Stimulated activated CD8-positive, alpha-beta memory T cell treated with anti-CD3 and anti-CD28 coated beads, Interleukin-12 subunit alpha, Interleukin-12 subunit beta, amount 100 ng/mL, for 1 hour (primary cell): ENCODE data around the gene PTPN18.

Experiments used
- DNase-seq: peaks from one replicate; pipeline ENCODE4 v3.0.0-alpha.2; 2020; ENCODE audit warnings: low read depth

PTPN18 gene

DNA sequence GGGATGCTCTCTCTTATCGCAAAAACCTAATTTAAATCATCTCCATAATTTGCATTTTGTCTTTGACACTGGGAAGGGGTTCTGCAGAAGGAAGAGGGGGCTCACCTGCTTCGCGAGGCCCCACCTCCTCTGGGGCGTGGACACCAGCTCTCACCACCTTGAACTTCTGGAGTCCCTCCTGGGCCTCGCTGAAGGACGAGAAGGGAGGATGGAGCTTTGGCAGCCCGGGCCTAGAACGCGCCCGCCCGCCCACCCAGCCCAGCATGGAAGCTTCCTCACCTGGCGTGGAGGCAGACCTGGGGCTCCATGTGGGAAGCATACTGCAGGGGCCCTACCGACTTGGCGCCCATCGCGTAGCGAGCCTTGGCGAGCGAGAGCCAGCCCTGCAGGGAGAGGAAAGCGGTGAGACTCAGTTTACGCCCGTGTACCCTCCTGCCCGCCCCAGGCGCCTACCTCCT is 14.3 kb upstream of the PTPN18 start:
- DNase-seq: no peak

DNA sequence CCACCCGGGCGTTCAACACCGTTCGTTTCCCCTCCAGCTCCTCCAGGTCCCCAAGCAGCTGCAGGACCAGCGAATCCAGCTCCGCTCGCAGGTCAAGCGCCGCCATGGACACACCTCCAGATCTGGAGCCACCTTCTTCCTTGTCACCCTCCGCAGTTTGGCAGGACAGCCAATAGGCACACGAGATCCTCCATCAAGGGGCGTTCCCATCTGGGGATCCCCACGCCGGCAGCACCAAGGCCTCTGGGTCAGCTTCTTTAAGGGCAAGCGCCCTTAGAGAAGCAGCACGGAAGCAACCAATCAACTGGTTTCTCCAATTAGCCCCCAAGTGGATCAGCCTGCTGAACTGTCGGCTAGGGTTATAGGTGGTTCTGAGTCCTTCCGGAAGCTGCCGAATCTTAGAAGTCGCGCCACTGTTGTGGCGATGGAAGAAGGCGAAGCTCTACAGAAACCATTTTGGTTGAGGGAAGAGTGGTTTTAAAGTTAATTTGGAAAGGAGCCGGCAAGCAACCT is 13.8 kb upstream of the PTPN18 start:
- DNase-seq: peak; percentile 67

DNA sequence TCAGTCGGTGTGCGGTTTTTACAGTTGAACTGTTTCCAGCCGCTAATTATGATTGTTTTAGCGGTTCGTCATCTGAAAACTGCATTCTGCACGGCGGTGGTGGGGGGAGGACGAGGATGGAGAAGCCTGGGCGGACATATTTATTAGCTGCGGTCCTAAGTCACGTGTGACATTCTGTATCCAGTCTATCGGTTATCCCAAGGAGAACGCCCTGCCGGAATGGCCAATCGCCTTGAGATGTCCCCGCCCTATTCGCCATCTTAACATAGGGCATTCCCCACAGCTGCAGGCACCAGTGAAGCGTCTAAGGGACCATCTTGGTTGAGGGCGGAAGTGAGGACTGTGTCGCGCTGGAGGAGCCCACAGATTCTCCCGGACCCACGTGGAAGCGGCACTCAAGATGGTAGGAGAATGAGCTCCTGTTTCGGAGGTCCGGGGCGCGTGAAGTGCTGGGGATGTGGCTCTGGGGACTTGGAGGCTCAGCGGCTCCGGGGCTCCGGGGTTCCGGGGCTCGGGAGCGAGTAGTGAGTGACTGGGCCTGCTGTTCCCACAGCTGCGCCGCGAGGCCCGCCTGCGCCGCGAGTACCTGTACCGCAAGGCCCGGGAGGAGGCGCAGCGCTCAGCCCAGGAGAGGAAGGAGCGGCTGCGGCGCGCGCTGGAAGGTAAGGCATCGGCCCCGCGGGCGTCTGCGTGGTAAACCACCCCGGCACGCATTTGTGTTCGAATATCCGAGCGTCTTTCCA is 13.2 kb upstream of the PTPN18 start, which contains the start of gene IMP4:
Gene IMP4, plus strand, starts transcription at position 365 of the 743 bp plus-strand sequence. Its CDS starts 36 bp downstream, at position 401.
- DNase-seq: peak; percentile 90

DNA sequence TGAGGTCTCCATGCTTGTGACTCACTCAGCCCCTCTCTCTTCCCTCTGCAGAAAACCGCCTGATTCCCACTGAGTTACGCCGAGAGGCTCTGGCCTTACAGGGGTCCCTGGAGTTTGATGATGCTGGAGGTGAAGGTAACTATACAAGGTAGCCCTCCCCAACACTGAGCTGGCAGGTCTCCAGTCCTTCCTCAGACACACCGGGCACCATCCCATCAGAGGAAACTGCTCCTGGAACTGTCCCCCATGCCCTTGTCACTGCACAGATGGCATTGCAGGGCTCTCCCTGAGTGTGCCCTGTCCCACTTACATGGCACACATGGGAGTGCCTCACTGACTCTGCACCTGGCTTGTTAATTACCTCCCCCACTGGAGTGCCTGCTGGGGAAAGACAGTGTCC is 11.3 kb upstream of the PTPN18 start:
- DNase-seq: no peak

DNA sequence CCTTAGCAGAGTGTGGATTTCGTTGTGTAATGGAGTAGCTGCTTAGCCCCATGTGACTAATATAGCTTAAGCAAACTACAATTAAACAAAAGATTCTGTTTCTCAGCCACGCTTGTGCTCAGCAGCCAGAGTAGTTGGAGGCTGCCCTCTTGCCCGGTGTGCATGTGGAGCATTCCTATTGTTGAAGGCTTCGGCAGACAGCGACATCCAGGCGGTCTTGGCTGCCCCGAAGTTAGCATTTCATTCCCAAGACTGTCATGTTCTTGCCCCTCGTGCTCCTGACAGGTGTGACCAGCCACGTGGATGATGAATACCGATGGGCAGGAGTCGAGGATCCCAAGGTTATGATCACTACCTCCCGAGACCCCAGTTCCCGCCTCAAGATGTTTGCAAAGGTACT is 10.8 kb upstream of the PTPN18 start:
- no peak for DNase-seq

DNA sequence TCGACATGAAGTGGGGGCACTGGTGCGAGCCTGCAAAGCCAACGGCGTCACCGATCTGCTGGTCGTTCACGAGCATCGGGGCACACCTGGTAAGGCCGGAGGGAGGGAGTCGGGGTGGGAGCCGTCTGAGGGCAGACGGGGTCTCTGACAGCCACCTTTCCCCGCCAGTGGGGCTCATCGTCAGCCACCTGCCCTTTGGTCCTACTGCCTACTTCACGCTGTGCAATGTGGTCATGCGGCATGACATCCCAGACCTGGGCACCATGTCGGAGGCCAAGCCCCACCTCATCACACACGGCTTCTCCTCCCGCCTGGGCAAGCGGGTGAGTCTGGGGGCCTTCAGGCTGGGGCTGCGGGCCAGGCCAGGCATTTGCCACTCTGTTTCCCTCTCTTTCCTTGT is 10.2 kb upstream of the PTPN18 start:
- no peak for DNase-seq

DNA sequence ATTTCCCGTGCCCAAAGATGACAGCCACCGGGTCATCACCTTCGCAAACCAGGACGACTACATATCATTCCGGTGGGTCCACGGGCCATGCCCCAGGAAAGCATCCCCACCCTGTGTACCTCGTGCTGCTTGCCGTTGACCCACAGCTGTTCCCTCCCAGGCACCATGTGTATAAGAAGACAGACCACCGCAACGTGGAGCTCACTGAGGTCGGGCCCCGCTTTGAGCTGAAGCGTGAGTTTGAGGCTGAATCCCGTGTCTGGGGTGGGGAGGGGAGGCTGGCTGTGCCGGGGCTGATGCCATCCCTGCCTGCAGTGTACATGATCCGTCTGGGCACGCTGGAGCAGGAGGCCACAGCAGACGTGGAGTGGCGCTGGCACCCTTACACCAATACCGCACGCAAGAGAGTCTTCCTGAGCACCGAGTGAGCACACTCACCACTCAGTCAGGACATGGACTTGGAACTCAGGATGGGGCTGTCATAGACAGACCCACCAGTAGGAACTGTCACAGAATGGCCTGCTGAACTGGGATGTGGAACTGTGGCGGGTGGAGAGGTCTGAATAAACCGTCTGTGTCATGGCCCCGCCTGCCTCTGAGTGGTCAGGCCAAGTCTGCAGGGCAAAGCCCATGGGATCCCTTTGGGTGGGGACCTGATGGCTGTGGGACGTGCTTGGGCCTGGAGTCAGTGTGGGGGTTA is 9.7 kb upstream of the PTPN18 start:
- no peak for DNase-seq

DNA sequence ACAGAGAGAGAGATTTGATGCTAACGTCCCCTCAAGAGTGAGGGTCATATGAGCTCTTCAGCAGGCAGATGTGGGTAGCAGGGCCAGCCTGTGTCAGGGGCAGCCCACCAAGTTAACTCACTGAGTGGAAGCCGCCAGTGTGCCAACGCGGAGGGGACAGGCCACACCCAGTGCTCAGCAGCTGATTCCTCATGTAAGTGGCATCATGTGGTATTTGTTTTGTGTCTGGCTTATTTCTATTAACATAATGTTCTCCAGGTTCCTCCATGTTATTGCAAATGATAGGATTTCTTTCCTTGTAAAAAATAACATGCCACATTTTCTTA is 9.2 kb upstream of the PTPN18 start:
- DNase-seq: no peak

DNA sequence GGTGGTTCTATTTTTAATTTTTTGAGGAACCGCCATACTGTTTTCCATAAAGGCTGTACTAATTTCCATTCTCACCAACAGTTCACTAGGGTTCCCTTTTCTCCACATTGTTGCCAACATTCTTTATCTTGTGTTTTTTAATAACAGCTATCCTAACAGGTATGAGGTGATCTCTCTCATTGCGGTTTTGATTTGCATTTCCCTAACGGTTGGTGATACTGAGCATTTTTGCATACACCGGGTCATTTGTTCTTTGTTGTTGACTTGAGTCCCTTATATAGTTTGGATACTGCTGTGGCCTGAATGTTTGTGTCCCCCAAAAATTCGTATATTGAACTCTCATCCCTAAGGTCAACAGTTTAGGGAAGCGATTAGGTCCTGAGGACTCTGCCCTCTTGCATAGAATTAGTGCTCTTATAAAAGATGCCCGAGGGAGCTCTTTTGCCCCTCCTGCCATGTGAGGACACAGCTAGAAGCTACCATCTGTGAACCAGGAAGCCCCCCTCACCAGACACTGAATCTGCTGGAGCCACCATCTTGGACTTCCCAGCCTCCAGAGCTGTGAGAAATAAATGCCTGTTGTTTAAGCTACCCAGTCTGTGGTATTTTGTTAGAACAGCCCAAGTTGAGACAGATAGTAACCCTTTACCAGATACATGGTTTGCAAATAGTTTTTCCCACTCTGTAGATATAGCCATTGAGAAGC is 8.5 kb upstream of the PTPN18 start:
- DNase-seq: no peak

DNA sequence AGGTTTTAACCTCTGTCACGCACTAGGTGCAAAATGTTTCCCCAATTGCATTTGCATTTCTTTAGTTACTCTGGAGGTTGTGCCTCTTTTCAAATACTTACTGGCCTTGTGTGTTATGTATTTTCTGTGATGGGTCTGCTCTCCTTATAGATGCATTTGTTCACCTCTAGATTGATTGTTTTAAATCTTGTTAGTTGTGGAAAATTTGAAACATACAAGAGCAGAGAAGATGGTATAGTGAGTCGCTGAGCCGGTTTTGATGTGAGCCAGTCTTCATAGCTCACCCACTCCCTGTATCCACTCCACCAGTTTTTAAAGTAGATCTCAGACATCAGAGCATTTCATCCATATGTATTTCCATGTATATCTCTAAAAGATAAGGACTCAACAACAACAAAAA is 6.7 kb upstream of the PTPN18 start:
- DNase-seq: no peak

DNA sequence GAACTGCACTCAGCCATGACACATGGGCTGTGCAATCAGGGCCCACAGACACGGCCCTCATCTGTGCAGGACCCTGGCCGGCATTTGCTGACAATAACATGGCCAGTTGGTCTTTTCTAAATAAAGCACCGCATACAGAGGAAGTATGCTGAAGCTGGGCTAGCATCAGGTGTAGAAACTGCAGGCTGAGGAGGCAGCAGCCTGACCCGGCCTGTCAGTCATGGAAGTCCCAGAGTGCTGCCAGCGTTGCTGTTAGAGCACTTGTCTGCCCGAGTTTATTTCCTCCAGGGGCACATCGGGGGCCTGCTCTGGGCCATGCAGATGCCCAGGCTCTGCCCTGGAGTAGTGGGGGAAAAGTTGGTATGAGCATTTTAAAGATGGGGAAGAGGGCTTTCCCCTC is 4.1 kb upstream of the PTPN18 start:
- DNase-seq: no peak

DNA sequence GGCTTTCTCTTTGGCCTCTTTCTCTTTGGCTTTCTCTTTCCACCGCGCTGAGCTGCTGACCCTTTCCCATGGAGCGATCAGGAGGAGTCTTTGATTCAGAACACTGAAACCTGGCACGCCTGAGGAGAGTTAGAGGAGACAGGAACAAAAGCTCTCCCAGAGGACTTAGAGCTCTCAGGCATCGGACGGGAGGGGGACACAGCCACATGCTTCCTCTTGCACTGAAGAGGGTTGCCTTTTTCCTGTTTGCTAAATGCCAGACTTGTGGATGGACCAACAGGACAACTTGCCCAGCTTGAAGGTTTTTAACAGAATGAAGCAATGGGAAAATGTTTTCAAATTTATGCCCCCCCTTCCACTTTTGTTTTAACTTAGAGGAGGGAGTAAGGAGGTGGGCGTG is 3.6 kb upstream of the PTPN18 start:
- no peak for DNase-seq

DNA sequence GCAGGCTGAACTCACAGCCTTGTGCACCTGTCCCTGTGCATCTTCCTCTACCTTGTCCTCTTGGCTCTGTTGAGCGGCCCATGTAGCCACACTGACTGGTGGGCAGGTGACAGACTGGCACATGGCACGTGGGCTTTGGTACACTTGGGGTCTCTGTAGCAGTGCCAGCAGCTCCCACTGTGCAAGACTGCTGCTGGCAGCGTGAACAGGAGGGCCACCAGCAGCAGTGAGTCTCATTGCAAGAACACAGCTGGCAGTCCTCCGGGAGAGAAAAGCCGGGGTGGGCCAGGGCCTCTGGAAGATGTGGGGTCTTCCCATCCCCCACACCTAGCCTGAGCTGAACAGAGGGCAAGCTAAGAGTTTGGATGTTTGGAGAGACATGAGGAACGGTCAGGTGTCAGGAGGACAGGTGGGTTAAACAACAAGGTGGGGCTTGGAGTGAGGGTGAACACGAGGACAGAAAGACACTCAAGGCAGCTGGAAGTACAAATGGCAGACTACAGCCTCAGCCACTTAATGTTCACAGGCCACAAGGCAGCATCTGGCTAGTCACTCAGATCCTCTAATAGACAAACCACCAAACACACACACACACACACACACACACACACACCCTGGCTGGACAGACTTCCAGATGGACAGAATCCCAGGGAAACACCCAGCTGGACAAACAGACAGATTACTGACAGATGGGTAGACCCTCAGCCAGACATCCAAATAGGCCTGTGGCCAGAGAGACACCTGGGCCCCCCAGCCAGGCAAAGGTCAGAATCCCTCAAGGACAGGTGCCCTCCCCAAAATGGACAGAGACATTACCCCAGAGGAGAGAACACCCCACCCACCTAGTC is 2.3 kb upstream of the PTPN18 start:
- DNase-seq: no peak

DNA sequence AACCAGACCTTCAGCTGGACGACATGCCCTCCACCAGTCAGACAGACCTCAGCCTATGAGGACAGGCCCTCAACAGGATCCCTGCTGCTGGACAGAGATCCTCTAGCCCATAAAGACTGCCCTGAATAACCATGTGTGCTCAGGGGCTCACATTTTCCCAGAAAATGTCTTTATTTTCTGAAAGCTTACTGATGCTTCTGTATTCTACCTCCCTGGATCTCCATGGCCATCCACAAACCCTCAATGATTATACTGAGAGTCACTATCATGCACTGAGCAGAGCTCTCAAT is 1.8 kb upstream of the PTPN18 start:
- no peak for DNase-seq

DNA sequence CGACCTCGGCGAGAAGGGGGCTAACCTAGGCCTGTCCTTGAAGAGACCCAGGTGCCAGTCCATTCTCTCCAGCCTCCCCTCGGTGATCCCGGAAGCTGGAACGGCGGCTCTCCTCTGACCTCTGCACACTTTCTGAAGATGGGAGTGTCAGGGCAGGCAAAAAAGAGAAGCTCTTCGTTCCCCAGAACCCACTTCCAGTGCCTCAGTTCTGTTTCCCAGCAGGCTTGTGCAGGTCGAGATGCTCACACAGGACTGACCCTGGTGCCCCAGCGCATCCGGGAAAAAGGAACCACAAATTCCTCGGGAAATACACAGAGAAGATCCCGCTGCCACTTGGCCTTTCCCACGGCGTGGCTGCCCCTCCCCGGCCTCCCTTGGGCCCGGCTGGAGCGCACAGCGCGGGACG is 681 bp upstream of the PTPN18 start:
- no peak for DNase-seq

DNA sequence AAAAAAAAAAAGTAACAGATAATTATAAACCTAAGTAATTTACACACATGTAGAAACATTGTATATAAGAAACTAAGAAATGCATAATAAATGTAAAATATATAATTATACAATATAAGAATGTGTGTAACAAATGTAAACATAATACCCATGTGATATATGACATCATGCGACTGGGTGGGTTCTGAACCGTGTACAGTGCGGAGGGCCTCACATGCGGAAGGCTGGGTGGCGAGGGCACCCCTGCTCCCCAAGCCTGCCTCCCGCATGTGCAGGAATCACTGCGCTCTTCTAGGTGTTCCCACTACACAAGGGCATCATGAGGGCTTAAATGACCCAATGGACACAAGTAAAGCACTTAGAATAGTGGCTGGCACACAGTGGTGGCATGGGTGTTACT is 2.0 kb downstream of the PTPN18 start:
- no peak for DNase-seq

DNA sequence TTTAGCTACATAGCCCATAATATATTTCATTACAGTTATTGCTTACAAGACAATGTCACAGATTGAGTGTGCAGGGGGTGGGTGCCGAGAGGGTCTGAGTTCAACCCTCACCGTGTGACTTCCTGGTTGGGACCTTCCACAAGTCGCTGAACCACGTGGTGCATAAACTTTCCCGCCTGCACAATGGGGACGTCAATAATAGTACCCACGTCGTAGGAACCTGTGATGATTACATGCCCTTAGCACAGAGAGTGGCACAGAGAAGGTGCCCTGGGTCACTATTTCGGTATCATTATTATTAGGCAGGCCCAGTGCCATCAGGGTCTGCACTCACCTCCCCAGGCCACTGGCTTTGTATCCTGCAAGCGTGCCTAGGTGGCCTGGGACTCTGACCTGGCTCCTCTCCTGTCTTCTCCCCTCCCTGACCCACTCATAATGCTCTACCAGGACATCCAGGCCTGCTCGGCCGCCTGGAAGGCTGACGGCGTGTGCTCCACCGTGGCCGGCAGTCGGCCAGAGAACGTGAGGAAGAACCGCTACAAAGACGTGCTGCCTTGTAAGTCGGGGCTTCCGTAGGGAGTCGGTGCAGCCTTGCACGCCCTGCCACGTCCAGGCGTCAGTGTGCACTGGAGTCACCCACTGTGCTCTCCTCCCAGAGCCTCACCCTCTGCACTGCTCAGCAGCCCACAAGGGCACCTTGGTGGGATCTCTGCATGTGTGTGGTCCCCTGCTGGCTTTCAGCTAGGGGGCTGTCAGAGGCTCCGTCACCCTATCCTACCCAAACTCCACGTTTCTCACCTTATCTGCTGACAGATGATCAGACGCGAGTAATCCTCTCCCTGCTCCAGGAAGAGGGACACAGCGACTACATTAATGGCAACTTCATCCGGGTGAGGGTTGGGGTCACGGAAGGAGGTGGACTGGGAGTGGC is 2.8 kb downstream of the PTPN18 start:
- no peak for DNase-seq

DNA sequence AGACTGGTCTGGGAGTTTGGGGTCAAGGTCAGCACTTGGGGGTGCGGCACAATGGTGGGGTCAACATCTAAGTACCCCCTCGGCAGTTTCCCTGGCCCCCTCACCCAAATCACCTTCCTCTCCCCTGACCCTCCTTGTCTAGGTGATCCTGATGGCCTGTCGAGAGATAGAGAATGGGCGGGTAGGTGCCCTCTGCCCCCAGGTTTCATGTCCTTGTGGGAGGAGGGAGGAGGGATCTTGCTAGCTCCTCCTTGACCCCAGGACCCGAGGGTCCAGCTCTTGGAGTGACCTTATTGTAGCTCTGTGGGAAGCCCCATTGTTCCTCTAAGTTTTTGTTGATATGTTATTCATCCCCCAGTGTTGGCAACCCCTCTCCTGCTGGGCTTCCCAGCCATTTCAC is 3.6 kb downstream of the PTPN18 start:
- DNase-seq: no peak

DNA sequence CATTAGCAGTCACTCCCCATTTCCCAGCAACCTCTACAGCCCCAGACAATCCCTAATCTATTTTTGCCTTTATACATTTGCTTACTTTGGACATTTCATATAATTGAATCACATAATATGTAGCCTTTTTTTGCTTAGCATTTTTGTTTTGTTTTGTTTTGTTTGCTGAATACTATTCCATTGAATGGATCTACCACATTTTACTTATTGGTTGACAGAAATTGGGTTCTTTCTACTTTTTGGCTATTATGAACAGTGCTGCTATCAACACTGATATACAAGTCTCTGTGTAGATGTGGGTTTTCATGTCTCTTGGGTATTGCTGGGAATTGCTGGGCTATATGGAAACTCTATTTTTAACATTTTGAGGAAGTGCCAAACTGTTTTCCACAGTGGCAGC is 7.6 kb downstream of the PTPN18 start:
- no peak for DNase-seq

DNA sequence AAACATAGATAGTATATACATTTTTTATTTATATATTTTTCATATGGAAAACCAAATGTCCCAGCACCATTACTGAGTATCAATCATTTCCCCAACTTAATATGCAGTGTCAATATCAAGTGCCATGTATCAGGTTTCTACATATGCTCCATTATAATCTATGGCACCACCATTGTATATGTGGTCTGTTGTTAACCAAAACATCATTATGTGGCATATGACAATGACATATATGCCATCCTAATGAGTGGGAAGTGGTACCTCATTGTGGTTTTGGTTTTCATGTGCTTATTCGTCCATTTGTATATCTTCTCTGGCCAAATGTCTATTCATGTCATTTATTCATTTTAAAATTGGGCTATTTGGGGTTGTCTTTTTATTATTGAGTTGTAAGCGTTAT is 9.2 kb downstream of the PTPN18 start:
- no peak for DNase-seq

DNA sequence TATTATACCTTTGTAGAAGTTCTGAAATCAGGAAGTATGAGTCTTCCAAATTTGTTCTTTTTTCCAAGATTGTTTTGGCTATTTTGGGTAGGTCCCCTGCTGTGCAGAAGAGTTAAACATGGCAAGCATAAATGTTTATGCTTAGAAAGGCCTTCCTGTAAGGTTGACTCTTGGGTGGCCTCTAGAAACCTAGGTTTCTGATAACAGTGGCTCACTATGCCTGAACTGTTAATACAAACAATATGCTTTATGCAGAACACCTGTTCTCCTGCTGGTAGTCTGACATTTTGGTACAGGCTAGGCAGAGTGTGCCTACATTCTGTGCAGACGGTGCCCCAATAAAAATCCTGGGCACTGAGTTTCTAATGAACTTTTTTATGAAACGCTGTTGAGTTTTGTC is 10.1 kb downstream of the PTPN18 start:
- DNase-seq: no peak
